GM21619 (cell line): ENCODE measurements around the gene KLK12.
"Not testable (repeated sequence)": the region's sequence is repeated elsewhere in the genome, so short reads cannot be mapped to it uniquely, and the experiment has no call there.

Experiments used
- ATAC-seq: cut with Tn5 transposase; IDR thresholded peaks from one replicate; pipeline ENCODE4 v1.9.1; 2021; ENCODE audit not compliant: unreplicated experiment

KLK12 gene

GRCh38 chr19:51016798-51017683 is 17.8 kb downstream of the KLK12 start:
- ATAC-seq: no peak

GRCh38 chr19:51015691-51016267 is 19.0 kb downstream of the KLK12 start:
- ATAC-seq: no peak

- ATAC-seq: no peak
Measured at GRCh38 chr19:51014242-51014641, 20.6 kb downstream of the KLK12 start.

- no peak for ATAC-seq
Measured at GRCh38 chr19:51012661-51013190, 22.1 kb downstream of the KLK12 start.

GRCh38 chr19:51010066-51010795 is 24.6 kb downstream of the KLK12 start:
- ATAC-seq: no peak

GRCh38 chr19:51009061-51009891 is 25.5 kb downstream of the KLK12 start:
- no peak for ATAC-seq

- no peak for ATAC-seq
Measured at GRCh38 chr19:51007488-51007887, 27.3 kb downstream of the KLK12 start.

- ATAC-seq: no peak
Measured at GRCh38 chr19:51006406-51006805, 28.4 kb downstream of the KLK12 start.

- ATAC-seq: no peak
Measured at GRCh38 chr19:51005248-51005647, 29.6 kb downstream of the KLK12 start.

GRCh38 chr19:51003316-51003715 is 31.5 kb downstream of the KLK12 start:
- no peak for ATAC-seq

GRCh38 chr19:51002542-51003311 is 32.1 kb downstream of the KLK12 start:
- no peak for ATAC-seq

GRCh38 chr19:51002089-51002532 is 32.7 kb downstream of the KLK12 start:
- no peak for ATAC-seq

- no peak for ATAC-seq
Measured at GRCh38 chr19:51001515-51001914, 33.3 kb downstream of the KLK12 start, which contains the start of gene KLK8. Gene KLK8, minus strand, starts transcription at chr19:51001604. Its CDS starts 437 bp downstream, at chr19:51001167.

- ATAC-seq: no peak
Measured at GRCh38 chr19:51000981-51001380, 33.8 kb downstream of the KLK12 start.

- ATAC-seq: no peak
Measured at GRCh38 chr19:51000426-51000825, 34.4 kb downstream of the KLK12 start.

GRCh38 chr19:50998686-50999085 is 36.1 kb downstream of the KLK12 start:
- ATAC-seq: no peak

GRCh38 chr19:50998061-50998460 is 36.7 kb downstream of the KLK12 start:
- no peak for ATAC-seq

- no peak for ATAC-seq
Measured at GRCh38 chr19:50994129-50994528, 40.7 kb downstream of the KLK12 start.

- ATAC-seq: no peak
Measured at GRCh38 chr19:50992666-50993035, 42.2 kb downstream of the KLK12 start.

GRCh38 chr19:50984416-50984815 is 50.4 kb downstream of the KLK12 start:
- ATAC-seq: not testable (repeated sequence)
